Suprapubic skin (tissue), 4 donors: ENCODE measurements around the gene RNF41. TPM values are rescaled to one million over a fixed set of nuclear protein-coding genes. Genes with fewer than 3 reads are reported as not detected.

Experiments used
- DNase-seq, 2 donors: peaks; one replicate each; pipeline ENCODE4 v3.0.0-alpha.2; 2019; ENCODE audit warnings: low spot score in 2 of 2
- H3K27ac ChIP-seq: fragments of 200-600 bp; sonication (generic); one replicate; pipeline ENCODE4 v1.5.1; 2019
- H3K27me3 ChIP-seq: fragments of 200-600 bp; sonication (generic); one replicate; pipeline ENCODE4 v1.5.1; 2019
- H3K36me3 ChIP-seq: fragments of 200-600 bp; sonication (generic); one replicate; pipeline ENCODE4 v1.5.1; 2019
- H3K4me1 ChIP-seq: fragments of 200-600 bp; sonication (generic); one replicate; pipeline ENCODE4 v1.5.1; 2019
- H3K4me3 ChIP-seq: fragments of 200-600 bp; sonication (generic); one replicate; pipeline ENCODE4 v1.5.1; 2019; ENCODE audit warnings: mild to moderate bottlenecking
- H3K9me3 ChIP-seq: fragments of 200-600 bp; sonication (generic); one replicate; pipeline ENCODE4 v1.5.1; 2019
- CTCF ChIP-seq, 2 donors: fragments of 200-600 bp in 1 of 2; fragments of 450-650 bp in 1 of 2; sonication (generic) in 1 of 2; IDR thresholded peaks; one replicate each; pipeline ENCODE4 v1.5.1; 2016 to 2019; ENCODE audit warnings: antibody characterized with exemption in 2 of 2, mild to moderate bottlenecking in 1 of 2, moderate library complexity in 1 of 2
- EP300 ChIP-seq: sonication (generic); formaldehyde crosslinking; IDR thresholded peaks from one replicate; pipeline ENCODE4 v1.6.1; 2017; ENCODE audit warnings: antibody characterized with exemption
- POLR2A ChIP-seq, 2 donors: fragments of 450-650 bp; IDR thresholded peaks; one replicate each; pipeline ENCODE4 v1.6.1; 2017; ENCODE audit warnings: antibody characterized with exemption in 2 of 2, mild to moderate bottlenecking in 2 of 2, moderate library complexity in 2 of 2
- POLR2AphosphoS5 ChIP-seq, 3 donors: sonication (generic); formaldehyde crosslinking; IDR thresholded peaks; one replicate each; pipeline ENCODE4 v1.6.1; 2017; ENCODE audit warnings: antibody characterized with exemption in 3 of 3
- WGBS: methylation state at CpG from one replicate; pipeline ENCODE4 v1.1.5; 2018; 5-methylcytosine and 5-hydroxymethylcytosine counted together
- total RNA-seq, 4 donors: library from RNA; depleted of rRNA; stranded (reverse); fragments of >200 nt; gene quantifications; one replicate each; pipeline ENCODE4 v1.1.0, GENCODE V29; 2016

RNF41 gene
- total RNA-seq, 4 donors from 2014 or later, result 28.4 to 60.6 (median 35.8) TPM

GRCh38 chr12:56261503-56262232 is 39.9 kb upstream of the RNF41 start:
- no peak overlapping the region for H3K27ac ChIP-seq
- H3K36me3 ChIP-seq, result no peaks in the 10 kb centered on the region
- H3K9me3 ChIP-seq, result no peaks in the 10 kb centered on the region
- H3K4me1 ChIP-seq, result peaks cover 31% of the 10 kb centered on the region
- WGBS, result 73% methylated on average over 5 of the region's 5 CpGs
- DNase-seq, result no peak
- H3K27me3 ChIP-seq, result no peaks in the 10 kb centered on the region
- no peak for TF ChIP-seq CTCF (IDR thresholded peaks at IDR 0.05)
- no peak for TF ChIP-seq POLR2A (IDR thresholded peaks at IDR 0.05)
- TF ChIP-seq EP300, result no peak
- TF ChIP-seq POLR2AphosphoS5 (IDR thresholded peaks at IDR 0.05), result no peak
- H3K4me3 ChIP-seq, result no peak overlapping the region

DNA sequence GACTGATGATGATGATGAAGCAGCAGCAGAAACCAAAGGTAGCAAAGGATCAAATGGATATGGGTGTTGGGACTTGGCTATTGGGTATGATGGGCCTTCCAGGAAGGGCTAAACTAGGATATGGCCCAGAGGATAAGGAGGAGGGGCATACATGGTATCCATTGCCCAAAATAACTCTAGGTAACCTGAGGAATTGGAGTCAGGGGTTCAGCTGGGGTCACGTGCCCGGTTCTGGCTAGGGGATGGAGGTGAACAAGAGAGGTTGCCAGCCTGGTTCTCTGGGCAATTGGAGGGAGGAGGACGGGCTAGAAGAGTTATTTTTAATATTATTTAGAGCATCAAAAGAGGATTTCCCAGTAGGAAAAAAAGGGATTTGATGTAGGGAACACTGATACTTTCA is 39.2 kb upstream of the RNF41 start:
- Histone ChIP-seq H3K4me1 (peaks cover 33% of the 10 kb centered on the region), H3K9me3 (no peaks in the 10 kb centered on the region), H3K36me3 (peaks cover 2% of the 10 kb centered on the region), H3K4me3 (no peak overlapping the region), H3K27me3 (no peaks in the 10 kb centered on the region), H3K27ac (no peak overlapping the region)
- WGBS, result 88% methylated on average over 3 of the region's 3 CpGs
- TF ChIP-seq EP300, result no peak
- TF ChIP-seq POLR2A (IDR thresholded peaks at IDR 0.05), result no peak
- TF ChIP-seq CTCF (IDR thresholded peaks at IDR 0.05), result no peak
- TF ChIP-seq POLR2AphosphoS5 (IDR thresholded peaks at IDR 0.05), result no peak
- DNase-seq, result no peak

GRCh38 chr12:56260380-56260779 is 38.7 kb upstream of the RNF41 start:
- WGBS, result 97% methylated on average over 8 of the region's 8 CpGs
- no peak for DNase-seq
- no peaks in the 10 kb centered on the region for H3K27me3 ChIP-seq
- peaks cover 31% of the 10 kb centered on the region for H3K4me1 ChIP-seq
- TF ChIP-seq POLR2A (IDR thresholded peaks at IDR 0.05) (no peak), POLR2AphosphoS5 (IDR thresholded peaks at IDR 0.05) (no peak), CTCF (IDR thresholded peaks at IDR 0.05) (no peak), EP300 (no peak)
- no peak overlapping the region for H3K4me3 ChIP-seq
- H3K36me3 ChIP-seq, result peaks cover 8% of the 10 kb centered on the region
- no peaks in the 10 kb centered on the region for H3K9me3 ChIP-seq
- H3K27ac ChIP-seq, result no peak overlapping the region

GRCh38 chr12:56258820-56259183 is 37.1 kb upstream of the RNF41 start:
- H3K9me3 ChIP-seq, result no peaks in the 10 kb centered on the region
- peaks cover 23% of the 10 kb centered on the region for H3K36me3 ChIP-seq
- TF ChIP-seq POLR2AphosphoS5 (IDR thresholded peaks at IDR 0.05), result no peak
- TF ChIP-seq EP300, result no peak
- TF ChIP-seq POLR2A (IDR thresholded peaks at IDR 0.05), result no peak
- TF ChIP-seq CTCF (IDR thresholded peaks at IDR 0.05), result no peak
- peak overlapping the region; percentile 83 for H3K27ac ChIP-seq
- H3K4me3 ChIP-seq, result peak overlapping the region; percentile 79
- H3K27me3 ChIP-seq, result no peaks in the 10 kb centered on the region
- peaks cover 31% of the 10 kb centered on the region for H3K4me1 ChIP-seq
- WGBS, result 4% methylated on average over 9 of the region's 9 CpGs
- DNase-seq, result no peak

GRCh38 chr12:56258068-56258819 is 36.5 kb upstream of the RNF41 start, which contains the start of gene ANKRD52:
TSS of gene ANKRD52 (minus strand) at chr12:56258384. CDS start at chr12:56258269, 115 bp downstream.
- H3K4me1 ChIP-seq, result peaks cover 31% of the 10 kb centered on the region
- DNase-seq, result peak in 1 of 2 donors; percentile 83
- TF ChIP-seq CTCF (IDR thresholded peaks at IDR 0.05) (peak; percentile 77 to 90), POLR2AphosphoS5 (IDR thresholded peaks at IDR 0.05) (peak in 1 of 3 donors; percentile 51), EP300 (no peak), POLR2A (IDR thresholded peaks at IDR 0.05) (peak in 1 of 2 donors; percentile 11)
- H3K9me3 ChIP-seq, result no peaks in the 10 kb centered on the region
- peak within 1 kb of the TSS; percentile 79 for H3K4me3 ChIP-seq
- peaks cover 29% of the 10 kb centered on the region for H3K36me3 ChIP-seq
- WGBS, result under 1% methylated on average over 20 of the region's 78 CpGs
- H3K27ac ChIP-seq, result peak within 1 kb of the TSS; percentile 83
- H3K27me3 ChIP-seq, result no peaks in the 10 kb centered on the region
